Measurements from ENCODE around the gene FKRP.
"Not testable (repeated sequence)": the region's sequence is repeated elsewhere in the genome, so short reads cannot be mapped to it uniquely, and the experiment has no call there.

The FKRP gene

GRCh38 chr19:46786236-46787039, 40.6 kb downstream of the FKRP start:
- DNase-seq, result peak; percentile 60

GRCh38 chr19:46787040-46787330, 41.1 kb downstream of the FKRP start:
- DNase-seq, result no peak

GRCh38 chr19:46787331-46788261, 41.7 kb downstream of the FKRP start:
- DNase-seq, result no peak

DNA sequence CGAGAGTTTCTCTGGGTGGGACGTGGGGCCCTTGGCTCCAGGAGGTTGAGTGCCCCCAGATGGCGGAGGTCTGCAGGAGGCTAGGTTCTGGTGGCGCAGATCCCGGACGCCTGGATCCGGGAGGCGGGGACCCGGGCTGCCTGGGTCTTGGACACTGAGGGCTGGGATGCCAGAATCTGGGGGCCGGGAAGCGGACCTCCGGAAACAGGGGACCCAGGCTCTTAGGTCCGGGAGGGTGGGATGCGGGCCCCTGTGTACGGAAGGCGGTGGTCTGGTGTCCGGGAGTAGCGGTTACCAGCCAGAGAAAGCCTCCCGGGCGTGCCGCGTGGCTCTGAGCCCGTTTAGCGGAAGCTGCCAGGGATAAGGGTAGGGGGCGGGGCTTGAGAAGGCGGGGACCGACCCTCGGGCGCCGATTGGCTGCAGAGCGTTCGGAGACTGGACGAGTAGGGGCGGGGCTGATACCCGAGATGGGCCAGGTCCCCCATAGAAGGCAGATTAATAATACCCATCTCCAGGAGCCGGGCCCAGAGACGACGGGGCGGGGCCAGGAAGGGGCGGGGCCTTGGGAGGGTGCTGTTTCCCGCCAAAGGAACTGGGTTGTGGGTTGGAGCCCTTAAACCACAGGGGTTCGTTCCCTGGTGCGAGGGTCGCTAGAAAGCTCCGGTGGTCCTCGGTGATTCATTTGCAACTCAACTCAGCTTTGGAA, 42.6 kb downstream of the FKRP start, which contains the start of gene SLC1A5:
SLC1A5 (minus strand) TSS at position 333 of the 706 bp plus-strand sequence. CDS start 629 bp downstream, outside the sequence.
- peak; percentile 87 for DNase-seq

DNA sequence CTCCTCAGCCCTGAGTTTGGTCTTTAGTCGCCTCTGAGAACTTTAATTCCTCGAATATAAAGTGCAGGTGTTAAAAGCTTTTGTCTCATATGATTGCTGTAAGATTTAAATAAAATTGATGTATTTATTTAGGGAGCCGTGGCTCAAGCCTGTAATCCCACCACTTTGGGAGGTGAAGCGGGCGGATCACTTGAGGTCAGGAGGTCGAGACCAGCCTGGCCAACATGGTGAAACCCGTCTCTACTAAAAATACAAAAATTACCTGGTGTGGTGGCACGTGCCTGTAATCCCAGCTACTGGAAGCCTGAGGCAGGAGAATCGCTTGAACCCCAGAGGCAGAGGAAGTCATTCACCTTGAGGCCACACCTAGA, 43.1 kb downstream of the FKRP start:
- no peak for DNase-seq

- DNase-seq, result no peak
These were observed 43.5 kb downstream of the FKRP start for GRCh38 chr19:46789371-46789770.

DNA sequence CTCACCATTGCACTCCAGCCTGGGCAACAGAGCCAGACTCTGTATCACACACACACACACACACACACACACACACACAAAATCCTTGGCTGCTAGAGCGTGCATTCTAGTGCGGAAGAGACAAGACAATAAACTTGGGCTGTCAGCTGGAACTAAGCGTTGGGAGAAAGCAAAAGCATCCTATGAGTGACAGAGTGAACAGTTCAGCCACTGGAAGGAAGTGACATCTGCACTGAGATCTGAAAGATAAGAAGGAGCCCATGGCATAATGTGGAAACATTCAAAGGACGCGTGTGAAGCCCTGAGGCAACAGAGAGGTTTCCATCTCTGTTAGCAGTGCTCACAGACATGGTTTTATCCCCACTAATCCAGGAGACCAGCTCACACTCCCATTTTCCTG, 46.1 kb downstream of the FKRP start:
- DNase-seq, result no peak

GRCh38 chr19:46797881-46798280, 52.0 kb downstream of the FKRP start:
- no peak for DNase-seq

DNA sequence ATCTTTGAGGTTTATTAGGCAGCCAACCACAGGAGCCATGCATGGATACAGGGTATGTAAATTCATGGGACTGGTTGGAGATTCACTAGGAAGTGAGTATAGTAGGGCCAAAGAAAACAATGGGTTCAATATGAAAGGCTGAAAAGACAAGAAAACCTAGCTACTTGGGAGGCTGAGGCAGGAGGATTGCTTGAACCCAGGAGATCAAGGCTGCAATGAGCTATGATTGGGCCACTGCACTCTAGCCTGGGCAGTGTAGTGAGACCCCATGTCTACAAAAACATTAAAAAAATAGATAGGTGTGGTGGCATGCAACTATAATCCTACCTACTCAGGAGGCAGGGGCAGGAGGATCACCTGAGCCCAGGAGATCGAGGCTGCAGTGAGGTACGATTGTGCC, 52.9 kb downstream of the FKRP start:
- DNase-seq, result no peak

DNA sequence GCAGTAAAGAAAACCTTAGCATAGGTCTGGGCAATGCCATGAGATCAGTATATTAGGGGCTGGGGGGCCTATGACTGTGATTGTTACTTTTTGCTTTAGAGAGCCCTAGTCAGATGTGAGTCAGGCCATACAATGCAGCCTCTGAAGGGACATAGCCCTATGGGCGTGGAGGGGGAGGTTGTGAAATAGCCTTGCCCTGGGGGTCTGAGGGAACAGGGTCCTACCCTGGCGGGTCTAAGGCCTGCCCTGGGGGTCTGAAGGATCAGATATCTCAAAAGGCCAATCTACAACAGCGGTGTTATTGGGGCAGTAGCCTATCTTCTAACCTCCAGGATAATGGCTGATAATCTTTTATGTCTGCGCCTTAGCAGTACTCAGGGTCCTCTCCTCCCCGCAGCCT, 56.3 kb downstream of the FKRP start:
- no peak for DNase-seq

GRCh38 chr19:46803555-46803954, 57.7 kb downstream of the FKRP start:
- no peak for DNase-seq

DNA sequence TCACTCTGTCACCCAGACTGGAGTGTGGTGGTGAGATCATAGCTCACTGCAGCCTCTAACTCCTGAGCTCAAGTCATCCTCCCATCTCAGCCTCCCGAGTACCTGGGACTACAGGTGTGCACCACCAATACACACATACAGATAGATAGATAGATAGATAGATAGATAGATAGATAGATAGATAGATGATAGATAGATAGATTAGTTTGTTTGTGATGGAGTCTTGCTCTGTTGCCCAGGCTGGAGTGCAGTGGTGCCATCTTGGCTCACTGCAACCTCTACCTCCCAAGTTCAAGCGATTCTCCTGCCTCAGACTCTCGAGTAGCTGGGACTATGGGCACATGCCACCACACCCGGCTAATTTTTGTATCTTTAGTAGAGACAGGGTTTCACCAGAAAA, 58.6 kb downstream of the FKRP start:
- not testable (repeated sequence) for DNase-seq

- DNase-seq, result no peak
These were observed 60.8 kb downstream of the FKRP start for GRCh38 chr19:46806656-46807055.

All from activated gamma-delta T cell (primary cell).